Measurements from ENCODE around the gene PRM3. TPM values are rescaled to one million over a fixed set of nuclear protein-coding genes. Genes with fewer than 3 reads are reported as not detected.

PRM3 gene
- total and polyA plus RNA-seq, 2 of the 8 experiments (the other 6 are each of a cell fraction or from before 2014, with no cell fraction given), result not detected

DNA sequence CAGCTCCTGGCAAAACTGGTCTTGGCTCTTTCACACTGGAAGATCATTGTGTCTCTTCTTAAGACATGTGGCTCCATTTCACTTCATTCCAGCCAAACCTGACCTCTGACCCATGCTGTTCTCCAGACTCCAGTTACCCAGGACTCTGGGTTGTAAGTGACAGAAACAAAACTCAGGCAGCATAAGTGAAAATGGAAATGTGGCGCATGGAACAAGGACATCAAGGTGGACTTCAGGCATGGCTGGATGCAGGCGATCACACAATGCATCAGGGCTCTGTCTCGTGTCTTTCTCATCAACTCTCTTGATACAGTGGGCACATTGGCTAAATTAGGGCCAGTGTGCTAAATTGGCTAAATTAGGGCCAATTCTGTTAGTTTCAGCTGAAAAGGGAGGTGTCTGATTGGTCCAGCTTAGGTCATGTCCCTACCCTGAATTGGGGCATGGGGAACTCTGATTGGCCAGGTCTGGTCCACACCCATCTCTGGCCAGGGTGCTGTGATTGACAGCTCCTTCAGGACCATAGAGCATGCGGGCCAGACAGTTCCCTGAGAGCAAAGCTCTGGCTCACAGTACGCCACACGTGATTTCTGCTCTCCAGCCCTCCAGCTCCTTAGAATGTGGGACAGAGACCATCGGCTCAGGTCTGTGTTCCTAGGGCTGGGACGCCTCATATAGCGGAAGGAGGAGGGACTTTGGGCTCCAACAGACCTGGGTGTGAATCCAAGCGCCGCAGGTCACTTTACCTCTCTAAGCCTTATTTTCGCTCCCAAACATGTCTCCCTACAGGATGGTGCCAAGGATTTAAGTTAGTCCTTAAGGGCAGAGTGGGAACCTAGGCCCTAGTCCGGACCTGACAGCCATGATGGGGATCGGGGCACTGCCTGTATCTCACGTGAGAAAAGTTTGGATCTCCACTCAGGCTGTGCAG is 34.9 kb downstream of the PRM3 start (continued):
- TF ChIP-seq, protein P1, sequence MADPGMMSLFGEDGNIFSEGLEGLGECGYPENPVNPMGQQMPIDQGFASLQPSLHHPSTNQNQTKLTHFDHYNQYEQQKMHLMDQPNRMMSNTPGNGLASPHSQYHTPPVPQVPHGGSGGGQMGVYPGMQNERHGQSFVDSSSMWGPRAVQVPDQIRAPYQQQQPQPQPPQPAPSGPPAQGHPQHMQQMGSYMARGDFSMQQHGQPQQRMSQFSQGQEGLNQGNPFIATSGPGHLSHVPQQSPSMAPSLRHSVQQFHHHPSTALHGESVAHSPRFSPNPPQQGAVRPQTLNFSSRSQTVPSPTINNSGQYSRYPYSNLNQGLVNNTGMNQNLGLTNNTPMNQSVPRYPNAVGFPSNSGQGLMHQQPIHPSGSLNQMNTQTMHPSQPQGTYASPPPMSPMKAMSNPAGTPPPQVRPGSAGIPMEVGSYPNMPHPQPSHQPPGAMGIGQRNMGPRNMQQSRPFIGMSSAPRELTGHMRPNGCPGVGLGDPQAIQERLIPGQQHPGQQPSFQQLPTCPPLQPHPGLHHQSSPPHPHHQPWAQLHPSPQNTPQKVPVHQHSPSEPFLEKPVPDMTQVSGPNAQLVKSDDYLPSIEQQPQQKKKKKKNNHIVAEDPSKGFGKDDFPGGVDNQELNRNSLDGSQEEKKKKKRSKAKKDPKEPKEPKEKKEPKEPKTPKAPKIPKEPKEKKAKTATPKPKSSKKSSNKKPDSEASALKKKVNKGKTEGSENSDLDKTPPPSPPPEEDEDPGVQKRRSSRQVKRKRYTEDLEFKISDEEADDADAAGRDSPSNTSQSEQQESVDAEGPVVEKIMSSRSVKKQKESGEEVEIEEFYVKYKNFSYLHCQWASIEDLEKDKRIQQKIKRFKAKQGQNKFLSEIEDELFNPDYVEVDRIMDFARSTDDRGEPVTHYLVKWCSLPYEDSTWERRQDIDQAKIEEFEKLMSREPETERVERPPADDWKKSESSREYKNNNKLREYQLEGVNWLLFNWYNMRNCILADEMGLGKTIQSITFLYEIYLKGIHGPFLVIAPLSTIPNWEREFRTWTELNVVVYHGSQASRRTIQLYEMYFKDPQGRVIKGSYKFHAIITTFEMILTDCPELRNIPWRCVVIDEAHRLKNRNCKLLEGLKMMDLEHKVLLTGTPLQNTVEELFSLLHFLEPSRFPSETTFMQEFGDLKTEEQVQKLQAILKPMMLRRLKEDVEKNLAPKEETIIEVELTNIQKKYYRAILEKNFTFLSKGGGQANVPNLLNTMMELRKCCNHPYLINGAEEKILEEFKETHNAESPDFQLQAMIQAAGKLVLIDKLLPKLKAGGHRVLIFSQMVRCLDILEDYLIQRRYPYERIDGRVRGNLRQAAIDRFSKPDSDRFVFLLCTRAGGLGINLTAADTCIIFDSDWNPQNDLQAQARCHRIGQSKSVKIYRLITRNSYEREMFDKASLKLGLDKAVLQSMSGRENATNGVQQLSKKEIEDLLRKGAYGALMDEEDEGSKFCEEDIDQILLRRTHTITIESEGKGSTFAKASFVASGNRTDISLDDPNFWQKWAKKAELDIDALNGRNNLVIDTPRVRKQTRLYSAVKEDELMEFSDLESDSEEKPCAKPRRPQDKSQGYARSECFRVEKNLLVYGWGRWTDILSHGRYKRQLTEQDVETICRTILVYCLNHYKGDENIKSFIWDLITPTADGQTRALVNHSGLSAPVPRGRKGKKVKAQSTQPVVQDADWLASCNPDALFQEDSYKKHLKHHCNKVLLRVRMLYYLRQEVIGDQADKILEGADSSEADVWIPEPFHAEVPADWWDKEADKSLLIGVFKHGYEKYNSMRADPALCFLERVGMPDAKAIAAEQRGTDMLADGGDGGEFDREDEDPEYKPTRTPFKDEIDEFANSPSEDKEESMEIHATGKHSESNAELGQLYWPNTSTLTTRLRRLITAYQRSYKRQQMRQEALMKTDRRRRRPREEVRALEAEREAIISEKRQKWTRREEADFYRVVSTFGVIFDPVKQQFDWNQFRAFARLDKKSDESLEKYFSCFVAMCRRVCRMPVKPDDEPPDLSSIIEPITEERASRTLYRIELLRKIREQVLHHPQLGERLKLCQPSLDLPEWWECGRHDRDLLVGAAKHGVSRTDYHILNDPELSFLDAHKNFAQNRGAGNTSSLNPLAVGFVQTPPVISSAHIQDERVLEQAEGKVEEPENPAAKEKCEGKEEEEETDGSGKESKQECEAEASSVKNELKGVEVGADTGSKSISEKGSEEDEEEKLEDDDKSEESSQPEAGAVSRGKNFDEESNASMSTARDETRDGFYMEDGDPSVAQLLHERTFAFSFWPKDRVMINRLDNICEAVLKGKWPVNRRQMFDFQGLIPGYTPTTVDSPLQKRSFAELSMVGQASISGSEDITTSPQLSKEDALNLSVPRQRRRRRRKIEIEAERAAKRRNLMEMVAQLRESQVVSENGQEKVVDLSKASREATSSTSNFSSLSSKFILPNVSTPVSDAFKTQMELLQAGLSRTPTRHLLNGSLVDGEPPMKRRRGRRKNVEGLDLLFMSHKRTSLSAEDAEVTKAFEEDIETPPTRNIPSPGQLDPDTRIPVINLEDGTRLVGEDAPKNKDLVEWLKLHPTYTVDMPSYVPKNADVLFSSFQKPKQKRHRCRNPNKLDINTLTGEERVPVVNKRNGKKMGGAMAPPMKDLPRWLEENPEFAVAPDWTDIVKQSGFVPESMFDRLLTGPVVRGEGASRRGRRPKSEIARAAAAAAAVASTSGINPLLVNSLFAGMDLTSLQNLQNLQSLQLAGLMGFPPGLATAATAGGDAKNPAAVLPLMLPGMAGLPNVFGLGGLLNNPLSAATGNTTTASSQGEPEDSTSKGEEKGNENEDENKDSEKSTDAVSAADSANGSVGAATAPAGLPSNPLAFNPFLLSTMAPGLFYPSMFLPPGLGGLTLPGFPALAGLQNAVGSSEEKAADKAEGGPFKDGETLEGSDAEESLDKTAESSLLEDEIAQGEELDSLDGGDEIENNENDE (IDR thresholded peaks at IDR 0.05; ENCODE audit: insufficient replicate concordance, low read length), result no peak
- TF ChIP-seq CBX8 (IDR thresholded peaks at IDR 0.05; ENCODE audit: borderline replicate concordance, low read depth, low read length), result no peak
- no peak for TF ChIP-seq NRF1 (IDR thresholded peaks at IDR 0.05; ENCODE audit: low read depth, low read length)
- no peak for TF ChIP-seq RFX5 (IDR thresholded peaks at IDR 0.05; ENCODE audit: borderline replicate concordance, low read depth, low read length)
- peak; percentile 49; the same call in 1 of the 2 replicates for TF ChIP-seq KDM1A (IDR thresholded peaks at IDR 0.05; ENCODE audit: borderline replicate concordance, low read length)
- no peak for TF ChIP-seq CHD1 (IDR thresholded peaks at IDR 0.05; ENCODE audit: low read depth, low read length)
- TF ChIP-seq SP2 (IDR thresholded peaks at IDR 0.05; ENCODE audit: low read length), result no peak
